ENCODE measurements around the gene ABCG2.

The ABCG2 gene

DNA sequence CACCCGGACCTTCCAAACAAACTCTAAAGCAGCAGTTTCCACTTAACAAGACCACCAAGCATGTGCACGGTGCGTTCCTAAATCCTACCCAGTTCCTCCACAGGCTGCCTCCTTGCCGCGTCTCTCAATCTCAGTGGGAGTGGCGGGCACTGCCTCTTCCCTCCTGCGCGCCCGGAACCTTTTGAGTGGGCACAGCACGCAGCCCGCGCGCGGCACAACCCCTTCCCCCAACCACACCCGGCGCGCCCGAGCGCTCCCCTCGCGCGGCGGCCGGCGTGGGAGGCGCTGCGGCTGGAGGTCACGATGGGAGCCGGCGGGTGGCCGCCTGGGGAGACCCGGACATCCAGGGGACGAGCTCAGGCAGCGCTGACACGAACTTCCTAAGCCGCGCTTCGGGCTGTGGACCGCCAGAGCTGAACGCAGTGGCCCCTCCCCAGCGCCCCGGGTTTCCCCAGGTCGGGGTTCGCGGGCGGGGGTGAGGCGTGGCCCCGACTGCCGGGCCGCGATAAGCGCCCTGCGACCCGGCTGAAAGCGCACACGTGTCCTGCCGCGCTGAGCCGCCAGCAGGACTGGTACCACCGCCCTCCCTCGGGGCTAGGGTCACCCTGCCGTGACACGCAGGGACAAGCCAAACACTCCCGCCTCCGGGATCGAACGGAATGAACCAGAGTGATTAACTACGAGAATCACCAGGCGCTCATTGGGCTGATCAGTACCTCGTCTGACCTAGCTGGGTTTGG is at the start of gene ABCG2:
ABCG2 (minus strand) TSS at position 151 of the 740 bp plus-strand sequence. CDS start 18,644 bp downstream, outside the sequence.
- DNase-seq: peak; percentile 34

DNA sequence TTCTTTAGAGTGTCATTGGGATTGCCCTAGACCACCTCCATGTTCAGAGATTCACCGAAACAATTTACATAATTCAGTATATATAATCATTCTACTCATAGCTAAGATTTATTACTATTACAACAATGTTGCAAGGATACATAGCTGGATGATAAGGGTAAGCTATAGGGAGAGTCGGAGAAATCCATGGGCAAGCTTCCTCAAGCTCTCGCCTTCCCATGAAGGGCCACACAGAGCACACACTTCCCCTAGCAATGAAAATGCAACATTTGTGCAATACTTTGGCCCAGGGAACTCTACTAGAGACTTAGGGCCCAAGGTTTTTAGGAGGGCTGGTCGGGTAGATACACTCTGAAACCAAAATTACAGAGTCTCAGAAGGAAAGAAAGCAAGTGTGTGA is 49.7 kb upstream of the ABCG2 start:
- no peak for DNase-seq

DNA sequence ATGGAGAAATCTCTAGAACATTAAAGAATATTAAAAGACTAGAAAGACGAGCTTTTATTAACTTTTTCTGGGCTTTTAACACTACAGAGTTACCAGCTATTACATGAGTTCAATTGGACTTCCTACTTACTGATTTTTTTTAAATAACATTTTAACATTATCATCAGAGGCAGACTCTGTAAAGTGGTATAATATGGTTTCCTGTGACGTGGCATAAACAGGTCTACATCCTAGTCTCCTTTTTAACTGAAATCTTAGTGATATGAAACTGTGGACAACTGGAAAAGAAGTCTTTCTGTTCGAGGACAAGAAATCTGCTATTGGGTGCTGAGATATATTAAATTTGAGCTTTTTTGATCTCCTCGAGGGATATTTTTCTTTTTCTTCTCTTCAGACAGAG is 48.7 kb upstream of the ABCG2 start:
- no peak for DNase-seq

DNA sequence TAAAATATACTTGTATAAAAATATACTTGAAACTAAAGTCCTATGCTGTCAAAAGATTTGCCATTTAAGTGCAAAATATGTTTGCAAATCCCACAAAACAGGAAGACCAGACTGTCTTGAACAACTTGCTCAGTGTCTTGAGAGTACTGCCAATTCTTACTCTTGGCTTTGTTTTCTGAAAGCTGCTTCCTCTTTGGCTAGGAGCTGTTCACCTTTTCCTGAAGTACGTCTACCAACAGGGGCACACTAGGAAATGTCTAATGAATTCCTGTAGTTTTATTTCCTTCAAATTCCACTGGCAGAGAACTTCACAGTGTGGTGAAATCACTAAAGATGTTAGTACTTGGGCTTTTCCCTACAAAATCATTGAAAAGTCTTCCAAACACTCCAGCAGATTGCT is 46.4 kb upstream of the ABCG2 start:
- DNase-seq: no peak

DNA sequence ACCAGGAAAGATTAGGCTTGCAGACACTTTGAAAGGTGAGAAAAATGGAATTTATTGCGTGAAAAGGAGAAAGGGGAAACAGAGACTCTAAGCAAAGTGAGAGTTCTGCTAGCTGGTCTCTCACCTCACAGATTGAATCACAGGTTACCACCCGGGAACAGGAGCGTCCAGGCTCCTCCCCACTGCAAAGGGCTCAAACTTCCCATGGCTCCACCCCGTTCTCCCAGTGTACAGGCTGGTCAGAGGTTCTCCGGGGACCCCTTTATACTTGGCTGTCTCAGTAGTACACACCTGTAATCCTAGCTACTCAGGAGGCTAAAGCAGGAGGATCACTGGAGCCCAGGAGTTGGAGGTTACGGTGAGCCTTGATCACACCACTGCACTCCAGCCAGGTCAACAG is 44.0 kb upstream of the ABCG2 start:
- DNase-seq: no peak

DNA sequence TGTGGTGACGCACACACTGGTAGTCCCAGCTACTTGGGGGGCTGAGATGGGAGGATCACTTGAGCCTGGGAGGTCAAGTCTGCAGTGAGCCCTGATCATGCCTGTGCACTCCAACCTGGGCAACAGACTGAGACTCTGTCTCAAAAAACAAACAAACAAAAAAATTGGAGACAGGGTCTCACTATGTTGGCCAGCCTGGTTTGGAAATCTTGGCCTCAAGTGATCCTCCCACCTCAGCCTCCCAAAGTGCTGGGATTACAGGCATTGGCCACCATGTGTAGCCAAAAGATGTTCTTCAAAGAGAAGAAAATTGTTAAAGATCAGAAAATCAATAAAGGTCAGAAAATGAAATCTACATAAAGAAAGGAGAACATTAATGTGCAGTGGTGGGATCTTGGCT is 41.7 kb upstream of the ABCG2 start:
- no peak for DNase-seq

DNA sequence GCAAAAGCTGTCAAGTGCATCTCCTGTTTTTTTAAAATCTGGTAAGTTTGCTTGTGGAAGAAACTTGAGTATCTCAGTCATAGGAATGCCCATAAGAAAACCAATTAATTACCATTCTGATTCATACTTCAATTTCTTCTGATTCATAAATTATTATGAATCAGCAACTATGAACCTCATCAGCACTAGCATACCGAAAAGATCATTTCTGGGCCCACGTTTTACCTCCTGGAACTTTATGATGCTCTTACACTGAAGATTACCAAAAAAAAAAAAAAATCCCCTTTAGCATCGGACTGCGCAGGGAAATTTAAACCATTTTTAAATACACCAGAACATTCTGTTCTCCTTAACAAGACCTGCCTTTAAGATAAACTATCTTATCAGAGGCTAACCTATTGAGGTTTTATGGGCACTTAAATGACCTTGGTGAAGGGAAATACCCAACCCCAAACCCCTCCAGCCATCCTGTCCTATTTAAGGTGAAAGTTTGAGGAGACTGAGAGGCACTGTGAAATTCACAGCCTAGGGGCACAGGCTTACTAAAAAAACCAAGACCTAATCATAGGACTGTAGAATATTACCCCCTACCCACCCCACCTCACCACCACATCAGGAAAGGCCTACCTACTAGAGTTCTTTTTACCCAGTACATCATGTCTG is 38.2 kb upstream of the ABCG2 start:
- no peak for DNase-seq

DNA sequence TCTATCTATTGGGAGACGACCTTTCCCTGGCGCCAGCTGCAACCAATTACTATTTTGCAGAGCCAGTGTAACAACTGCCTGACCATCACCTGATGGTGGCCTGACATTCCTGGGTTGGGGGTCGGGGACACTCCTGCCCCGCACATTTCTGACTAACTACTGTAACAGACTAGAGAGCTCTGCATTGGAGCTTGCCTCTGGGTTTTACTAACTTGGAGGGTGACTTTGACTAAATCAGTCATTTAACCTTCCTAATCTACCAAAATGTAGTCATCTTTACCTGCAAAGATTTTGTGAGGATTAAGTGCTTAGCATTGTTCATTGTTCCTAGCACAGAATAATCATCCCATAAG is 37.5 kb upstream of the ABCG2 start:
- DNase-seq: no peak

DNA sequence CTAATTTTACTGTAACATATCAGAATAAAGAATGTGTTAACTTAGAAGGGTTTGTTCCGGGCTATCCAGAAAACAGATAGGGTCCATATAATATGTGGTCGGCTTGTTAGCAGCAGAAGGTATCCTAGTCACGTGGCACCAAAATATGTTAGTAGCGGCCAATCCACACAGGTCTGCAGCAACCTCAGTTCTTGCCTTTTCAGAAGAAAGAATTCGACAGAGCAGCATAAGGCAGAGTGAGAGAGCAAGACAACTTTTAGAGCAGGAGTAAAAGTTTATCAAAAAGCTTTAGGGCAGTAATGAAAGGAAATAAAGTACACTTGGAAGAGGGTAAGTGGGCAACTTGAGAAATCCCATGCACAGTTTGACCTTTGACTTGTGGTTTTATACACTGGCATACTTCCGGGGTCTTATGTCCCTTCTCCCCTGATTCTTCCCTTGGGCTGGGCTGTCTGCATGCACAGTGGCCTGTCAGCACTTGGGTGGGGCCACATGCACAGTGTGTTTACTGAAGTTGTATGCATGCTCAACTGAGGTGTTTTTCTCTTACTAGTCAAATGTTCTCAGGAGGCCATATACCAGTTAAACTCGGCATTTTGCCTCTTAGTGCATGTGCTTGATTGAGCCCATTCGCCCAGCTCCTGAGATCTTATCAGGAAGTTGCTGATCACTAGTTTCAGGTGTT is 37.0 kb upstream of the ABCG2 start:
- no peak for DNase-seq

DNA sequence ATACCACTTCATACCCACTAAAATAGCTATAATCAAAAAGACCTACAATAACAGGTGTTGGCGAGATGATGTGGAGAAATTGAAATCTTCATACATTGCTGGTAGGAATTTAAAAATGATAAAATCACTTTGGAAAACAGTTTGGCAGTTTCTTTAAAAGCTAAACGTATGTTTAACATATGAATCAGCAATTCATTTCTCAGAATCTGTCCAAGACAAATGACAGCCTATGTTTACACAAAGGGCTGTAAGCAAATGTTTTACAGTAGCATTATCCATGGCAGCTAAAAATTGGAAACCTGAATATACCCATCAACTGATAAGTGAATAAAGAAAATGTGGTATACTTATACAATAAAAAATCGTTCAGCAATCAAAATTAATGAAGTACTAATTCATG is 33.0 kb upstream of the ABCG2 start:
- DNase-seq: no peak

DNA sequence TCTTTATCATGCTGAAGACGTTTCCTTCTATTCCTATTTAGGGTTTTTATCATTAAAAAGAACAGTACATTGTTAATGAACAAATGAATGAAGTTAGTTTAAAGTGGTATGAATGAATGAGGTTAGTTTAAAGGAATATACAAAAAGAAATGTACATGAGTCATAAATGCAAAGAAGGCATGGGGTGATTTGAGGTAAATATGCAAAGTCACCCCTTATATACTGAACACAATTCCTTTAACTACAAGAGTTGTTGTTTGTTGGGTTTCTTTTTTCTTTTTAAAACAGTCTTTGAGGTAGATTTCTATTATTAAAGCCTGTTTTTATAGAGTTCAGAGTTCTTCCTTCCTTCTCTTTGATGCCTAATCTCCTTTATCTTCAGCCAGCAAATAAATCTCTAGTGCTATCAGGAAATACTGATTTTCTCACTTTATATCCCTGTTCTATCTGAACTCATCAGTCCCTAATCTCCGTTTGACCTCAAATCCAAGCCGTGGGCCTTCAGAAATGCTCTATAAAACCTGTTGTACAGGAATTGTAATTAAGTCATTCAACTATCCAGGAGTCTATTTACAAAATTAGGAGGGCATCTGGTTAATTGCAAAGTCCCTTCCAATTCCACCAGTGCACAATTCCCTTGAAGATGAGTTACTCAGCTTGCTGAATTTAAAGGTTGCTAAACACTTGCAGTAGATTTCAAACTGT is 31.6 kb upstream of the ABCG2 start:
- DNase-seq: no peak

DNA sequence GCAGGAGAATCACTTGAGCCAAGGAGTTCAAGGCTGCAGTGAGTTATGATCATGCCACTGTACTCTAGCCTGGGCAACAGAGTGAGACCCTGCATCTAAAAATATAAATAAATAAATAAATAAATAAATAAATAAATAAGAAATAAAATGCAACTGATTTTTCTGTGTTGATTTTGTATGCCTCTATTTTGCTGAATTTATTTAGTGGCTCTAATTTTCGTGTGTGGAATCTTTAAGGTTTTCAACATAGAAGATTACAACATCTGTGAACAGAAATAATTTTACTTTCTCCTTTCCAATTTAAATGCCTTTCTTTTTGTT is 30.9 kb upstream of the ABCG2 start:
- no peak for DNase-seq

DNA sequence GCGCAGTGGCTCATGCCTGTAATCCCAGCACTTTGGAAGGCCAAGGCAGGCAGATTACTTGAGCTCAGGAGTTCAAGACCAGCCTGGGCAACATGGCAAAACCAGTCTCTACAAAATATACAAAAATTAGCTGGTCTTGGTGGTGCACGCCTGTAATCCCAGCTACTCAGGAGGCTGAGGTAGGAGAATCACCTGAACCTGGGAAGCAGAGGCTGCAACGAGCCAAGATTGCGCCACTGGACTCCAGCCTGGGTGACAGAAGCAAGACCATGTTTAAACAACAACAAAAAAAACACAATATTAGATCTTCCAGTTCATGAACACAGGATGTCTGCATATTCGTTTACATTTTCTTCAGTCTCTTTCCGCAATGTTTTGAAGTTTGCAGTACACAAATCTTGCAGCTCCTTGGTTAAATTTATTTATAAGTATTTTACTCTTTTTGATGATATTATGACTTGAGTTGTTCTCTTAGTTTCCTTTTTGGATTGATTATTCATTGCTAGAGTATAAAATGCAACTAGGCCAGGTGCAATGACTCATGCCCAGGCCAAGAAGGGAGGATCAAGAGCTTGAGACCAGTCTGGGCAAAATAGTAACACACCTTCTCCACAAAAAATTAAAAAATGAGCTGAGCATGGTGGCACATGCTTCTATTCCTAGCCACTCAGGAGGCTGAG is 30.4 kb upstream of the ABCG2 start:
- DNase-seq: no peak

DNA sequence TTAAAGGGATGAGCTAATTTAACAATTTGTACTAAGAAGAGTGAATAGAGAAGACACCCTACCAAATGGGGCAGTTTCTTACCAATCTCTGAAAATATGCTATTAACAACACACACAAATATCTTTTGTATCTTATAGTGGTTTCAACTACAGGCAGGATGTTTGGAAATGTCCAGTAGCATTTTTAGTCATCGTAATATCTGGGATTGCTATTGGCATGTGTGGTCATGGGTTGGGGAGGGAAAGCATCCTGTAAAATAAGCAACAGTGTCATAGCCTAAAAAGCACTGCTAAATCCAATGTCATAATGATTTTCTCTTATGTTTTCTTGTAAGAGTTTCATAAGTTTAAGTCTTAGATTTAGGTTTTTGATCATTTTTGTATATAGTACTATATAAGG is 29.3 kb upstream of the ABCG2 start:
- DNase-seq: no peak

DNA sequence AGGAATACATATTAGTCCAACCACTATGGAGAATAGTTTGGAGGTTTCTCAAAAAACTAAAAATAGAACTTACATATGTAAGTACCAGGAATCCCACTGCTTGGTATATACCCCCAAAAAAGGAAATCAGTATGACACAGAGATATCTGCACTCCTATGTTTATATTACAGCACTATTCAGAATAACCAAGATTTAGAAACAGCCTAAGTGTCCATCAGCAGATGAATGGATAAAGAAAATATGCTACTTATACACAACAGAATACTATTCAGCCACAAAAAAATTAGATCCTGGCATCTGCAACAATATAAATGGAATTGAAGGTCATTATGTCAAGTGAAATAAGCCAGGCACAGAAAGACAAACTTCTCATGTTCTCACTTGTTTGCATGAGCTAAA is 27.5 kb upstream of the ABCG2 start:
- no peak for DNase-seq

DNA sequence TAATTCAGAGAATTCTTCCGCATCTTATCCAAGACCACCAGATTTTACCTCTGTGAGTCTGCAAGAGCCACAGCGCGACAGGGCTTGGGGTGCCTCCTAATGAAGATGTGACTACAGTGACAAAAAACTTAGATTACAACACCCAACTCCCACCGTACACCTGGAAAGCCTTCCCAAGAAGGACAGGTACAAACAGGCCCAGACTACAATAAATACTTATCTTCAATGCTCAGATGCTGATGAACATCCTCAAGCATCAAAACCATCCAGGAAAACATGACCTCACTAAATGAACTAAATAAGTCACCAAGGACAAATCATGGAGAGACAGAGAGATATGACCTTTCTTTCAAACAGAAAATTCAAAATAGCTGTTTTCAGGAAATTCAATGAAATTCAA is 20.8 kb upstream of the ABCG2 start:
- no peak for DNase-seq

DNA sequence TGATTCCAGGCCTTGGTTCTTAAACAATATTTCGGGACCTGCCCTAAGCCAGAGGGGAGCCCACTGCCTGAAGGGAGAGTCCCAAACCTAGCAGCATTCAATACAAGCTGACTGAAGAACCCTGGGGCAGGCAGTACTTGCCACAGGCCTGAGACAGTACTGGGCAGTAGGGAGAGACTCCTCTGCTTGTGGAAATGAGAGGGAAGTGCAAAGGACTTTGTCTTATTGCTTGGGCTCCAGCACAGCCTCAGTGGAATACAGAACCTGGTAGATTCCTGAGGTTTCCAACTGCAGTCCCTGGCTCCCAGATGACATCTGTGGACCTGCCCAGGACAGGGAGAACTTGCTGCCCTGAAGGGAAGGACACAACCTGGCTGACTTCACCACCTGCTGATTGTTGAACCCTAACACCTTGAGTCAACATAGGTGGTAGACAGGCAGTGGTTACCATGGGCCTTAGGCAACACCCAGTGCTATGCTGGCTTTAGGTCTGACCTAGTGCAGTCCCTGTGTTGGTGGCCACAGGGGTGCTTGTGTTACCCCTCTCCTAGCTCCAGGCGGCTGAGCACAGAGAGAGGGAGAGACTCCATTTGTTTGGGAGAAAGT is 20.3 kb upstream of the ABCG2 start:
- no peak for DNase-seq

DNA sequence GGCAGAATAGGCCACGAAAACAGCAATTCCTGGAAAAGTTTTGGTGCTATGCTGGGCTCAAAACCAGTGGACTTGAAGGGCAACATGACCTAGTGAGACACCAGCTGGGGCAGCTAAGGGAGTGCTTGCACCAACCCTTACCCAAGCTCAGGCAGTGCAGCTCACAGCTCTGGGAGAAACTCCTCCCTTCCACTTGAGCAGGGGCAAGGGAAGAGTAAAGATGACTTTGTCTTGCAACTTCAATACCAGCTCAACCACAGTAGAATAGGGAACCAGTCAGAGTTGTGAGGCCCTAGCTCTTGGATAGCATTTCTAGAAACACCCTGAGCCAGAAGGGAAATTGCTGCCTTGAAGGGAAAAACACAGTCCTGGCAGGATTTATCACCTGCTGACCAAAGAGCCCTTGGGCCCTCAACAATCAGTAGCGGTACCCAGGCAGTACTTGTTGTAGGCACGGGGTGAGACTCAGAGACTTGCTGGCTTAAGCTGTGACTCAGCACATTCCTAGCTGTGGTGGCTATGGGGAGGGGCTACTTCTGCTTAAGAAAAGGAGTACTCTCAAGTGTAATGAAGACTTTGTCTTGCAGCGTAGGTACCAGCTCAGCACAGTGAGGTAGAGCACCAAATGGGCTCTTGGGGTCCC is 19.7 kb upstream of the ABCG2 start:
- DNase-seq: no peak

DNA sequence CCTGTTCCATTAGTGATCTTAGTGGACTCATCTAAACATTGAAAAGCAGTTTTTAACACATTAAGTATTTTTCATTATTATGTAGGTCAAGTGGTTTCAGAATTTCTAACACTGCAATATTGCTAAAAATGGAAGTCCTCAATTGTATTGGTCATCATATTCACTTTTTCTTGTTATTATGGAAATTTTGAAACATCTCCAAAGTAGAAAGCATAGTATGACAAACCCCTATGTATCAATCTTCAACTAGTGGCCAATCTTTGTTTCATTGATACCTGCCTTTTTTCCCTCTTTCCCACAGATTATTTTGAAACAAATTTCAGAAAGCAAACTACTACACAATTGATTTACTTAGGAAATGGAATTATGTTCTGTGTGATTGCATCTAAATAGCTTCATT is 14.5 kb upstream of the ABCG2 start:
- DNase-seq: no peak

DNA sequence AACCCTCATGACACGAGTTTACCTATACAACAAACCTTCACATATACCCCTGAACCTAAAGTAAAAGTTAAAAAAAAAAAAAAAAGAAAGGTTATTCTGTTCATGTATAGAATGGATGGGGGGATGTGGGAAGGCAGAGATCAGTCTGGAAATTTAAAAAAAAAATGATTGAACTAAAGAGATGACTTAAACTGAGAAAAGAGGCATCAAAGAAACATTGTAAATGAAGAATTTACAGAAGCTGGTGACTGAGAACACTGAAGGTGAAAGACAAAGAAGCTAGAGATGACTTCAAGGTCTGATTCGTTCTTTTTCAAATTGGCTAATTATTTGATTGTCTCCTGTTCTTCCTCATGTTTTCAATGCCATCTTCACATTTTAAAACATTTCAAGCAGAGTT is 12.8 kb upstream of the ABCG2 start:
- DNase-seq: no peak

DNA sequence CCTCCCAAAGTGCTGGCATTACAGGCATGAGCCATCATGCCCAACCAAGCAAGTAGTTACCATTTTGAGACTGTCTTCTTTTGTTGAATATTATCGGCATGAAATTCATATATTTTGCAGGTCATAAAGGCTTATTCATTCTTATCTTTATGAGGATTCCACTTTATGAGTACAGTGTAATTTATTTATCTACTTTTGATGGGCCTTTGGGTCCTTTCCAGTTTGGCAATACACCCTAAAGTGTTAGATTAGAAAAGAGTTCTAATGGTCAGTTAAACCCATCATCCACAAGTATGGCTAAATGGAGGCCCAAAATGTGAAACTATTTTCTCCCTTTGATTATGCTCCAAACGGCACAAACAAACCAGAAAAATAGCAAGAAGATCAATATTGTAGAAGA is 10.9 kb upstream of the ABCG2 start:
- no peak for DNase-seq

DNA sequence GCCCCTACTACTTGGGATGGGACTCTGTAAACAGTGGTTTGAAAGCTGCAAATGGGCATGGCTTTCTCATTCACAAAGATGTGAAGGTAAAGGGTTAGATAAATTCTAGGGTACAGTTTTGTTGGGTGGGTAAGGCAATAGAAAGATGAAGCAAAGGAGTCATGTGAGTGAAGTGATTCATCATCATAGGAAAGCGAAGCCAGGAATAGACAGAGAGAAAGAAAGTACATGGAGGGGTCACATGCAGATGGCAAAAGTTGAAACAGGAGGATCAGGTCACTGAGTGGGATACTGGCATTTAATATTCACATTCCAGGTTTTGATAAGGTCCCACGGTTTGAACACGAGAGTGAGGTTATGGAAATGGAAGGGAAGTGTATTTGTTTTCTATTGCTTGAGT is 8.2 kb upstream of the ABCG2 start:
- DNase-seq: no peak
